DOHH2 (cell line): ENCODE data around the gene SSBP2.
"Not testable (repeated sequence)": the region's sequence is repeated elsewhere in the genome, so short reads cannot be mapped to it uniquely, and the experiment has no call there.

Experiments used
- H3F3A ChIP-seq: fragments of 200-600 bp; sonication (generic), shearing (Covaris generic); 2 replicates; pipeline ENCODE4 v1.6.0; 2016; ENCODE audit warnings: antibody characterized with exemption, mild to moderate bottlenecking; ENCODE audit not compliant: control insufficient read depth, insufficient read depth
- H3K27ac ChIP-seq: fragments of 200-600 bp; sonication (generic); 2 replicates; pipeline ENCODE4 v1.5.1; 2014; ENCODE audit warnings: low read depth, mild to moderate bottlenecking, low read length, moderate library complexity
- H3K27me3 ChIP-seq: fragments of 200-600 bp; sonication (generic); 2 replicates; pipeline ENCODE4 v1.6.1; 2014; ENCODE audit warnings: mild to moderate bottlenecking, low read length, mixed read lengths; ENCODE audit not compliant: control insufficient read depth
- H3K36me3 ChIP-seq: fragments of 200-600 bp; sonication (generic); 2 replicates; pipeline ENCODE4 v1.6.1; 2014; ENCODE audit warnings: mild to moderate bottlenecking, low read length, moderate library complexity, mixed read lengths; ENCODE audit not compliant: control insufficient read depth
- H3K4me1 ChIP-seq: fragments of 200-600 bp; sonication (generic); 2 replicates; pipeline ENCODE4 v1.6.1; 2014; ENCODE audit warnings: mild to moderate bottlenecking, low read length, mixed read lengths; ENCODE audit not compliant: control insufficient read depth
- H3K4me2 ChIP-seq: fragments of 200-600 bp; sonication (generic); 2 replicates; pipeline ENCODE4 v1.6.0; 2014; ENCODE audit warnings: mild to moderate bottlenecking, low read length, moderate library complexity
- H3K4me3 ChIP-seq: fragments of 200-600 bp; sonication (generic); 2 replicates; pipeline ENCODE4 v1.5.1; 2014; ENCODE audit warnings: mild to moderate bottlenecking, low read length, mixed read lengths
- H3K79me2 ChIP-seq: fragments of 200-600 bp; sonication (generic); 2 replicates; pipeline ENCODE4 v1.6.1; 2014; ENCODE audit warnings: mild to moderate bottlenecking, low read length, mixed read lengths; ENCODE audit not compliant: control insufficient read depth
- H3K9me2 ChIP-seq: fragments of 200-600 bp; sonication (generic); replicated peaks from 2 replicates; pipeline ENCODE4 v1.6.1; 2014; ENCODE audit warnings: mild to moderate bottlenecking, low read length, mixed read lengths; ENCODE audit not compliant: control insufficient read depth
- H3K9me3 ChIP-seq: fragments of 200-600 bp; sonication (generic); 2 replicates; pipeline ENCODE4 v1.6.1; 2014; ENCODE audit warnings: antibody characterized with exemption, low read length, mixed read lengths; ENCODE audit not compliant: control insufficient read depth, insufficient read depth
- H4K20me1 ChIP-seq: fragments of 200-600 bp; sonication (generic); 2 replicates; pipeline ENCODE4 v1.6.0; 2014; ENCODE audit warnings: low read depth, mild to moderate bottlenecking, antibody characterized with exemption, low read length, moderate library complexity; ENCODE audit not compliant: control insufficient read depth, insufficient read depth
- EZH2phosphoT487 ChIP-seq: fragments of 200-600 bp; sonication (generic); IDR thresholded peaks from 2 replicates; pipeline ENCODE4 v1.6.1; 2017; ENCODE audit warnings: borderline replicate concordance, mild to moderate bottlenecking, antibody characterized with exemption, low read length, moderate library complexity, mixed read lengths
- TF ChIP-seq, protein P1 (sequence below): fragments of 200-600 bp; sonication (generic); IDR thresholded peaks from one replicate; pipeline ENCODE4 v1.5.1; 2014; ENCODE audit warnings: antibody characterized with exemption, mild to moderate bottlenecking, low read depth, low read length; ENCODE audit not compliant: poor library complexity, severe bottlenecking

Gene SSBP2

GRCh38 chr5:81488862-81489261 lies 262.0 kb downstream of the SSBP2 start:
- H3K79me2 ChIP-seq = no peaks in the 10 kb centered on the region
- H3K27ac ChIP-seq = no peak overlapping the region
- H3K36me3 ChIP-seq = peaks cover 19% of the 10 kb centered on the region
- H3K27me3 ChIP-seq = no peaks in the 10 kb centered on the region
- H3K4me3 ChIP-seq = no peak overlapping the region
- H3F3A ChIP-seq = no peaks in the 10 kb centered on the region
- no peaks in the 10 kb centered on the region for H3K9me2 ChIP-seq
- H4K20me1 ChIP-seq = no peaks in the 10 kb centered on the region
- H3K4me2 ChIP-seq = no peak overlapping the region
- no peaks in the 10 kb centered on the region for H3K4me1 ChIP-seq
- no peak for TF ChIP-seq EZH2phosphoT487
- TF ChIP-seq, protein P1, sequence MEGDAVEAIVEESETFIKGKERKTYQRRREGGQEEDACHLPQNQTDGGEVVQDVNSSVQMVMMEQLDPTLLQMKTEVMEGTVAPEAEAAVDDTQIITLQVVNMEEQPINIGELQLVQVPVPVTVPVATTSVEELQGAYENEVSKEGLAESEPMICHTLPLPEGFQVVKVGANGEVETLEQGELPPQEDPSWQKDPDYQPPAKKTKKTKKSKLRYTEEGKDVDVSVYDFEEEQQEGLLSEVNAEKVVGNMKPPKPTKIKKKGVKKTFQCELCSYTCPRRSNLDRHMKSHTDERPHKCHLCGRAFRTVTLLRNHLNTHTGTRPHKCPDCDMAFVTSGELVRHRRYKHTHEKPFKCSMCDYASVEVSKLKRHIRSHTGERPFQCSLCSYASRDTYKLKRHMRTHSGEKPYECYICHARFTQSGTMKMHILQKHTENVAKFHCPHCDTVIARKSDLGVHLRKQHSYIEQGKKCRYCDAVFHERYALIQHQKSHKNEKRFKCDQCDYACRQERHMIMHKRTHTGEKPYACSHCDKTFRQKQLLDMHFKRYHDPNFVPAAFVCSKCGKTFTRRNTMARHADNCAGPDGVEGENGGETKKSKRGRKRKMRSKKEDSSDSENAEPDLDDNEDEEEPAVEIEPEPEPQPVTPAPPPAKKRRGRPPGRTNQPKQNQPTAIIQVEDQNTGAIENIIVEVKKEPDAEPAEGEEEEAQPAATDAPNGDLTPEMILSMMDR = no peak
- H3K9me3 ChIP-seq = no peaks in the 10 kb centered on the region

- H3K36me3 ChIP-seq = peaks cover 29% of the 10 kb centered on the region
- TF ChIP-seq, protein P1 = no peak
- no peak for TF ChIP-seq EZH2phosphoT487
- H3K4me1 ChIP-seq = no peaks in the 10 kb centered on the region
- no peaks in the 10 kb centered on the region for H3K27me3 ChIP-seq
- no peak overlapping the region for H3K4me2 ChIP-seq
- H4K20me1 ChIP-seq = no peaks in the 10 kb centered on the region
- no peak overlapping the region for H3K4me3 ChIP-seq
- no peak overlapping the region for H3K27ac ChIP-seq
- H3K9me2 ChIP-seq = no peaks in the 10 kb centered on the region
- no peaks in the 10 kb centered on the region for H3F3A ChIP-seq
- H3K9me3 ChIP-seq = no peaks in the 10 kb centered on the region
- no peaks in the 10 kb centered on the region for H3K79me2 ChIP-seq
Measured at GRCh38 chr5:81486711-81487110, 264.2 kb downstream of the SSBP2 start.

- Histone ChIP-seq H3K27ac (no peak overlapping the region), H3K79me2 (no peaks in the 10 kb centered on the region), H3F3A (no peaks in the 10 kb centered on the region), H3K36me3 (peaks cover 23% of the 10 kb centered on the region), H3K9me2 (no peaks in the 10 kb centered on the region), H3K4me2 (no peak overlapping the region), H3K4me1 (no peaks in the 10 kb centered on the region), H4K20me1 (no peaks in the 10 kb centered on the region), H3K9me3 (no peaks in the 10 kb centered on the region), H3K27me3 (no peaks in the 10 kb centered on the region), H3K4me3 (no peak overlapping the region)
- TF ChIP-seq, protein P1 = no peak
- TF ChIP-seq EZH2phosphoT487 = no peak
Measured at GRCh38 chr5:81482595-81482994, 268.3 kb downstream of the SSBP2 start.

- not testable (repeated sequence) for H4K20me1 ChIP-seq, H3K4me1 ChIP-seq, H3K4me3 ChIP-seq, H3F3A ChIP-seq, H3K27ac ChIP-seq, H3K9me2 ChIP-seq, H3K27me3 ChIP-seq, H3K79me2 ChIP-seq, H3K9me3 ChIP-seq, H3K4me2 ChIP-seq
- H3K36me3 ChIP-seq = peaks cover 56% of the 10 kb centered on the region
Measured at GRCh38 chr5:81473395-81473794, 277.5 kb downstream of the SSBP2 start.
